GM18502 (cell line): ENCODE data around the gene LGALS9C.
"Not testable (repeated sequence)": the region's sequence is repeated elsewhere in the genome, so short reads cannot be mapped to it uniquely, and the experiment has no call there.

Source experiments
- ATAC-seq: cut with Tn5 transposase; IDR thresholded peaks from one replicate; pipeline ENCODE4 v1.9.1; 2021; ENCODE audit warnings: mild to moderate bottlenecking; ENCODE audit not compliant: unreplicated experiment, poor library complexity

LGALS9C gene

GRCh38 chr17:18527354-18527753 lies 50.8 kb downstream of the LGALS9C start:
- not testable (repeated sequence) for ATAC-seq

GRCh38 chr17:18528435-18528834 lies 51.8 kb downstream of the LGALS9C start:
- ATAC-seq: not testable (repeated sequence)

- ATAC-seq: not testable (repeated sequence)
These were observed 52.4 kb downstream of the LGALS9C start for GRCh38 chr17:18528899-18529500.

GRCh38 chr17:18530405-18530804 lies 53.8 kb downstream of the LGALS9C start:
- ATAC-seq: not testable (repeated sequence)

- ATAC-seq: not testable (repeated sequence)
These were observed 65.6 kb downstream of the LGALS9C start for GRCh38 chr17:18542234-18542633.

- ATAC-seq: not testable (repeated sequence)
These were observed 66.3 kb downstream of the LGALS9C start for GRCh38 chr17:18542907-18543306.
